Measurements from ENCODE around the gene PIF1.
"Not testable (repeated sequence)": the region's sequence is repeated elsewhere in the genome, so short reads cannot be mapped to it uniquely, and the experiment has no call there.

PIF1 gene

DNA sequence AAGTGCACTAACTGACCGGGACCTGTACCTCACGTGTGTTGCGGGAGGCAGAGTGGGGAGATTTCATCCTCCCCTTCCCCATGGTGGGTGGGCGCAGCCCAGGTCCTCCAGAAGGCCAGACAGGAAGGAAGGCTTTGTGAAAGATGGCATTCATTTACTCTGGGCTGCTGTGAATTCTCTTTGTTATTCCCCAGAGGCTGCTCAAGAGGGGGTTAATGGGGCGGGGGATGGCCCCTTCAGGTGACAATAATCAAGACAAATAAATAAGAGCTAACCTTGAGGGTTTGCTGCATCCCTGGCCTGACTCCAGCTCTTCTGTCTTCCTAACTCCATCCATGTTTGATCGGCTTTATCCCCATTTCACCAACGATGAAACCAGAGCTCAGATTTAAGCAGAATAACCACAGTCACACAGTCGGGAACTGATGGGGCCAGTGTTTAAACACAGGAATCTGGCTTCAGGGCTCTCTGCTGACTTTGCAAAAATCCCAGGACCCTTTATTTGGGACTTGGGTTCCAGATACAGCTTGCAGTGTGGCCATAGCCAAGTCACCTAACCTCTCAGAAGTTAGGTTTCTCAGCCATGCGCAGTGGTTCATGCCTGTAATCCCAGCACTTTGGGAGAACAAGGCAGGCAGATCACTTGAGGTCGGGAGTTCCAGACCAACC is 16.5 kb downstream of the PIF1 start:
- no peak for DNase-seq

DNA sequence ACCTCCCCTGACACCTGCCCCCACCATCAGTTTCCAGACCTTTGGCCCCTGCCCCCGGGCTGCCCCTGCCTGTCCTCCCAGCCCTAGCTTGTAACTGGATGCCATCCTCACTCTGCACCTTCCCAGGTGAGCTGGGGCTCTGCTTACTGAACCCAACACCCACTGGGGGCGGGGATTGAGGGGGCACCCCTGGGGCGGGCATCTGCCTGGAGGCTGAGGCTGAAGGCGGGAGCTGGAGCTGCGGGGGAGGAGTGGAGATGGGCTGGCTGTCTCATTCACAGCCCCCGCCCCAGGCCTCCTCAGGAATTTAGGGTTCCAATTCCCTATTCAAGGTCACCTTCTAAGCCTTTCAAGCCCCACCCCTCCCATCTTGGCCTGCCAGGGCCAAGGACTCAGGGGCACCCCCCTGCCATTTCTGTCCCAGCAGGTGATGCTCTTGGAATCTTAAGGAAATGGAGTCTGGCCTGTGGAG is 17.7 kb downstream of the PIF1 start:
- DNase-seq = no peak

DNA sequence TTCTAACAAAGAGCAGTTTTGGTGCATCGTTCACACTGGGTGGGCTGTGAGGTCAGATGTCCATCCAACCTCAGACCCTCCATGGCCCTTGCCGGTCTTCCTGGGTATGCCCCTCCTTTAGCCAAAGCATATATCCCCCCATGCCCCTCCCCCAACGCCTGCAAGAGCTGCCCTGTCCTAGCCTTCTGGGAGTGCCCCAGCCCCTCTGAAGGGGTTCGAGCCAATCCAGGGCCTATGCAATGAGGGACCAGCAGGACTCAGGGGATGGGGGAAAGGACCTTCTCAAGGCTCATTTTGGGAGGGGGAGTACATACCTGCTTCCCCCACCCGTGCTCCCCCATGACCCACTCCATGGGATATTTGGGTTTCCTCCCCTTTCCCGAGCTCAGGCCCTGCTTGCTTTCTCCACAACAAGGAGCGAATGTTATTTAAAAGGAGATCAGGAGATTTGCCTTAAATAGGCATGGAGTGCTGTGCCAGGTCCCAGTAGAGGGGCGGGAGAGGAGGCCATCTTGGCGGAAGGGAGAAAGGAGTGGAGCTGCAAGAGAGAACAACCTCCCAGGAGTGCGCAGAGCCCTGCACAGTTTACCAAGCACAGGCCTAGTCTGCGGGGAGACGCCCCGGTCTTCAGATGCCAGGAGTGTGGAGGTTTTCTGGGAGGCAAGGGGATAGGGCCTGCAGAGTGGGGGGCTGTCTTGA is 18.2 kb downstream of the PIF1 start:
- DNase-seq = no peak

DNA sequence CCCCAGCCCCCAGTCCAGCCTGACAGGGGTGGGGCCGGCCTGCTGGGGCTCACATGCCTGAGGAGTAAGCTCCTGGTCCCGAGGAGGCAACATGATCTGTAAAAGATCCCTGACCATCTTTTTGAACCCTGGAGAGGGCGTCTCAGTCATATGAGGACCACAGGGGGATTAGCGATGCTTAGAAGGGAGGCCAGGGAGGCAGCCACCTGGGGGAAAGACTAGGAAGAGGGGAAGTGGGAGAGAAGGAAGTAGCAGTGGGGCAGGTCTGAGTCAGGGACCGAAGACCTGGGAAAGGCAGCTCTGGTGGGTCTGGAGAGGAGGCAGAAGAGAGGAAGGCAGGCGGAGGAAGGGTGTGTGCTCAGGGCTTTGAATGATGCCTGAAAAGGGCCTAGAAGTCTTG is 18.9 kb downstream of the PIF1 start:
- DNase-seq = no peak

DNA sequence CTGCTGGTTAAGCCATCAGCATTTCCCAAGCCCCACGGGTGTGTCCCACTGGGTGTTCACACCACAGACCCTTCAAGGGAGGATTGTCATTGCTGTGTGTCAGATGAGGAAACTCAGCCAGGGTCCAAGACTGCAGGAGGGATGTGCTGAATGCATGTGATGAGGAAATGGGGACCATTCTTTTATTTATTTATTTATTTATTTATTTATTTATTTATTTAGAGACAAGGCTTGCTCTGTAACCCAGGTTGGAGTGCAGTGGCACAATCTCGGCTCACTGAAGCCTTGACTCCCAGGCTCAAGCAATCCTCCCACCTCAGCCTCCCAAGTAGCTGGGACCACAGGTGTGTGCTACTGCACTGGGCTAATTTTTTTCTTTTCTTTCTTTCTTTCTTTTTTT is 20.8 kb downstream of the PIF1 start:
- DNase-seq = no peak

DNA sequence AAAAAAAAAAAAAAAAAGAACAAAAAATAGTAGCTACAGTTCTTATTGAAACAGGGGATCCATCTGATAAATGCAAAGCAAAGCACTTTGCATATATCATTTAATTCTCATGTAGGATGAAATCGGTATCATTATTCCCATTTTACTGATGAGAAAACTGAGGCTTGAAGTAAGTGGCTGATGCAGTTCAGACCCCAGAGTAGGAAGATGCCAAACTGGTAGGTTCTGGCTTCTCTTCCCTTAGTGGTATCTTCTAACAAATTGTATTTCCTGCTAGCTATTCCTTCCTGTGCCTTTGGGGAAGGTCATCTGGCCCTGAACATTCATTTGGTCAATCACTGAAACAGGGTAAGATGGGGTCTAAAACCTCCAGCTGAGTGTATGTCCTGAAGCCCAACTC is 21.9 kb downstream of the PIF1 start:
- DNase-seq = no peak

DNA sequence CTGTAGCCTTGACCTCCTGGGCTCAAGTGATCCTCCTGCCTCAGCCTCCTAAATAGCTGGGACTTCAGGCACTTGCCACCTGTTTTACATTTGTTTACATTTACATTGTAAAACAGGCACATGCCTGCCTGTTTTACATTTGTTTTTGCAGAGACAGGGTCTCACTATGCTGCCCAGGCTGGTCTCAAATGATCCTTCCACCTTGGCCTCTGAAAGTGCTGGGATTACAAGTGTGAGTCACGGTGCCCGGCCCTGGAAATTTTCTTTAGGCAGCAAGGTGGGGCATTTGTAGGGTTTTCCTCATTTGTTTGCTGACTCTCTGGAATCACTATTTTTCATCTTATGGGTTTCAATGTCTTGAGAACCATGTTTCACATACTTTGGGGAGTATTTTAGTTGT is 25.0 kb downstream of the PIF1 start:
- no peak for DNase-seq

DNA sequence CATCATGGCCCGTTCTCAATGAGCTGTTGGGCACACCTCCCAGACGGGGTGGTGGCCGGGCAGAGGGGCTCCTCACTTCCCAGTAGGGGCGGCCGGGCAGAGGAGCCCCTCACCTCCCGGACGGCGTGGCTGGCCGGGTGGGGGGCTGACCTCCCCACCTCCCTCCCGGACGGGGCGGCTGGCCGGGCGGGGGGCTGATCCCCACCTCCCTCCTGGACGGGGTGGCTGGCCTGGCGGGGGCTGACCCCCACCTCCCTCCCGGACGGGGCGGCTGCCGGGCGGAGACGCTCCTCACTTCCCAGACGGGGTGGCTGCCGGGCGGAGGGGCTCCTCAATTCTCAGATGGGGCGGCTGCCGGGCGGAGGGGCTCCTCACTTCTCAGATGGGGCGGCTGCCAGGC is 26.5 kb downstream of the PIF1 start:
- not testable (repeated sequence) for DNase-seq

DNA sequence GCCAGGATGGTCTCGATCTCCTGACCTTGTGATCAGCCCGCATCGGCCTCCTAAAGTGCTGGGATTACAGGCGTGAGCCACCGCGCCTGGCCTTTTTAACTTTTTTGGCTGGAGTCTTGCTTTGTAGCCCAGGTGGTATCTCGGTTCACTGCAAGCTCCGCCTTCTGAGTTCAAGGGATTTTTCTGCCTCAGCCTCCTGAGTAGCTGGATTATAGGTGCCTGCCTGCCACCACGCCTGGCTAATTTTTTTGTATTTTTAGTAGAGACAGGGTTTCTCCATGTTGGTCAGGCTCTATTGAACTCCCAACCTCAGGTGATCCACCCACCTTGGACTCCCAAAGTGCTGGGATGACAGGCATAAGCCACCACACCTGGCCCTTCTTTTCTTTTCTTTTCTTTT is 29.5 kb downstream of the PIF1 start:
- DNase-seq = not testable (repeated sequence)

DNA sequence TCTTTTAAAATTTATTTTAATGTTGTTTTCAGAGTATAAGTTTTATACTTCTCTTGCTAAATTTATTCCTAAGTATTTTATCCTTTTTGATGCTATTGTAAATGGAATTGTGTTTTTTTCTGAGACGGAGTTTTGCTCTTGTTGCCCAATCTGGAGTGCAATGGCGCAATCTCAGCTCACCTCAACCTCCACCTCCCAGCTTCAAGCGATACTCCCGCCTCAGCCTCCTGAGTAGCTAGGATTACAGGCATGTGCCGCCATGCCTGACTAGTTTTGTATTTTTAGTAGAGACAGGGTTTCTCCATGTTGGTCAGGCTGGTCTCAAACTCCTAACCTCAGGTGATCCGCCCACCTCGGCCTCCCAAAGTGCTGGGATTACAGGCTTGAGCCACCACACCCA is 30.1 kb downstream of the PIF1 start:
- not testable (repeated sequence) for DNase-seq

DNA sequence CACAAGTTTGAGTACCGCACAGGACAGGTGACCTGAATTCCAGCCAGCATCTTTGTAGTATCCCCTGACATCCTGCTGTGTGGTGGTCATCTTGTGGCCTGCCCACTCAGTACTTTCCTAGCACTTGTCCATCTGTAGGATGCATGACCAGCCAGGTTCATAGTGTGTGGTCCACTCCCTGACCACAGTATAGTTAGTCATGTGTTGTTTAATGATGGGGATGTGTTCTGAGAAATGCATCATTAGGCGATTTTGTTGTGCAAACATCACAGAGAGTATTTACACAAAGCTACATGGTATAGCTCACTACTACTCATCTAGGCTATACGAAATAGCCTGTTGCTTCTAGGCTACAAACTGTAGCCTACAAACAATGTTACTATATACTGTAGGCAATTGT is 33.2 kb downstream of the PIF1 start:
- DNase-seq = no peak

DNA sequence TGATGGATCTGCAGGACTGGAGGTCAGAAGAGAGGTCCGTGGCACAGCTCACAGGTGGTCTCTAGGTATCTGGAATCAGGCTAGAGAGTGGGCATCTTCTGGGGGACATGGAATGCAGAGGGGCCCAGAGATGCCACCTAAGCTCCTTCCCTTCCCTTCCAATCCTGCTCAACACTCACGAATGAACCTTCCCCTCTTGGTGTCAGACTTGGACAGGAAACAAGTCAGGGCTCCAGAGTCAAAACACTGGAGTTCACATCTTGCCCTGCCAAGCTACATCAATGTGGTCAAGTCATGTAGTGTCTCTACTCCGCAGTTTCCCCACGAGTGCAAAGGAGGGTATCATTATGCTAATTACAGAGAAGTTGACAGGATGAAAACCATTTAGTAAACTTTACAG is 34.0 kb downstream of the PIF1 start:
- no peak for DNase-seq

DNA sequence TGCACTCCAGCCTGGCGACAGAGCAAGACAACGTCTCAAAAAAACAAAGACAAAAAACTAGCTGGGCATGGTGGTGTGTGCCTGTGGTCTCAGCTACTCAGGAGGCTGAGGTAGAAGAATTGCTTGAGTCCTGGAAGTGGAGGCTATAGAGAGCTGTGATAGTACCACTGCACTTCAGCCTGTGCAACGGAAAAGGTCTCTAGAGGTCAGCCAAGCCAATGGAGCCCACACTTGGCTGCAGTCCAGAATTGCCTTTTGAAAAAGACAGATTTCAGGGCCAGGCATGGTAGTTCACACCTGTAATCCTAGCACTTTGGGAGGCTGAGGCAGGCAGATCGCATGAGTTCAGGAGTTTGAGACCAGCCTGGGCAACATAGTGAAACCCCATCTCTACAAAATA is 41.7 kb downstream of the PIF1 start:
- no peak for DNase-seq

DNA sequence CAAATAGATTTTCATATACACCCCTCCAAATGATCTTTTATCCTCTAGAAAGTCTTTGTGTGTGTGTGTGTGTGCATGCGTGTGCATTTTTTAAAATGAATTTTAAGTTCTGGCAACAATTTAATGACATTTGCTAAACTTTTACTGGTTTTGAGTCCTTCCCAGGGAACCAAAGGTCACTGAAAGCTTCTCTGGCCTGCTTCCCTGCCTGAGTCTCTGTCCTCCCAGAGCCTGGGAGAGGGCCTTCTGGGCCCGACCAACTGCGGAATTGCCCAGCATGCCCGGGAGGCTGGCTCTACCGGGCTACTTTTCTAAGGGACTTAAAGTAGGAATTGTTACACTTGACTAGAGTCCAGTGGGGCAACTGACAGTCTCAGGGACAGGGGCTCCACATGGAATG is 42.7 kb downstream of the PIF1 start:
- no peak for DNase-seq

DNA sequence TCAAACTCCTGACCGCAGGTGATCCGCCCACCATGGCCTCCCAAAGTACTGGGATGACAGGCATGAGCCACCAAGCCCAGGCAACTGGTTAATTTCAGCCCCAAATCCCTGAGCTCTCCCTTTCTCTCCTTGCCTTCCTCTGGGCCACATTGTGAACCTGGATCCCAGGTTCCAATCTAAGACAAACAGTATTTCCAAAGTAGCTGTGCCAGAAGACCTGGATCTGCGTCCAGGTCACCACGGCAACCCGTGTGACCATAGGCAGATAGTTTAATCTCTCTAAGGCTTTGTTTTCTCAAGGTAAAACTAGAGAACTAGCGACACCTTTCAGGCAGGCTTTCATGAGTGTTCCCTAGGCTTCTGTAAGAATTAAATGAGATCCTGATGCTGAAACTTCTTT is 44.1 kb downstream of the PIF1 start:
- no peak for DNase-seq

DNA sequence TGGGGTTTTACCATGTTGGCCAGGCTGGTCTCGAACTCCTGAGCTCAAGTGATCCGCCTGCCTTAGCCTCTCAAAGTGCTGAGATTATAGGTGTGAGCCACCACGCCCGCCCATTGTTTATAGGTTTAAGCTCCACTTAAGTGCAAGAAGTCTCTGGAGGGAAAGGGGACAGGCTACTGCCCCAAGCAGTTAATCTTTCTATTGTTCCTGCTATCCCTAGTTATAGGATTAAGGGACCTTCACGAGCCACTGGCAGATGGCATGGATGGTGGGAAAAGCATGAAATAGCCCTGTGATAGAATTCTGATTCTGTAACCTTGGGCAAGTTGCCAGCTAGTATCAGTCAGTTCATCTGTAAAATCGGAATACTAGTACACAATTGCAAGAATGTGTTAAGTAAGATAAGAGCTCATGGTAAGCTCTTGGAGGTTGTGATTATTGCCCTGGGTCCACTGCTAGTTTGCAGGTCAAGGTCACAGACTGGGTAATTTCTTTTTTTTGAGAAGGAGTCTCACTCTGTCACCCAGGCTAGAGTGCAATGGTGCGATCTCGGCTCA is 44.8 kb downstream of the PIF1 start:
- DNase-seq = no peak

DNA sequence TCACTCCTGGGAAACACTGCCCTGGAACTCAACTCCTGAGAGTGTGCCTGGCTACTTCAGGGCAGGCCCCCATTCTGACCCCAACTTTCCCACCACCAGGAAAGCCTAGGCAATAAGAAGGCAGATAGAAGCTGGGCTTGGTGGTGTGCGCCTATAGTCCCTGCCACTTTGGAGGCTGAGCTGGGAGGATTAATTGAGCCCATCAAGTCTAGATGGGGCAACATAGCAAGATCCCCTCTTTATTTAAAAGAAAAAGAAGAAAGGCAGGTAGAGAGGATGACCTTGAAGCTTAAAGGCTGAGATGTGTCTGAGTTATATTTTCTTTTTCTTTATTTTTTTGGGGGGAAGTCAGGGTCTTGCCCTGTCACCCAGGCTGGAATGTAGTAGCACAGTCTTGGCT is 45.8 kb downstream of the PIF1 start:
- no peak for DNase-seq

DNA sequence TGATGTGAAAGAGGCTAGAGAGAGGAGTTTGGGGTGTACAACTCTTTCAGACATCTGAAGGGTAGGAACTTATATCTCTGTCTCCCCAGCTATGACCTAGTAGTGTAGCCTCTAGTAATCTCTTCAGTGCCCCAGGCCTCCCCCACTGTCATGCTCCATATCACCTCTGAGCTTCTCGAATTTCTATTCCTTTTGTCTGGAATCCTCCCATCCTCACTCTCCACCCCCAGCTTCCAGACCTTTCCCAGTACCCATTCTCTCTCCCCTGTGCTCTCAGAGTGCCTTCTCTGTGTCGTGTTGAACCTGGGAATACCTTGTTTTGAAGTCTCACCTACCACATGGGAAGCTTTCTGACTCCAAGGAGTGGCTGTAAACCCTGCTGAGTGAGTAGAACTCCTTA is 46.4 kb downstream of the PIF1 start:
- no peak for DNase-seq

DNA sequence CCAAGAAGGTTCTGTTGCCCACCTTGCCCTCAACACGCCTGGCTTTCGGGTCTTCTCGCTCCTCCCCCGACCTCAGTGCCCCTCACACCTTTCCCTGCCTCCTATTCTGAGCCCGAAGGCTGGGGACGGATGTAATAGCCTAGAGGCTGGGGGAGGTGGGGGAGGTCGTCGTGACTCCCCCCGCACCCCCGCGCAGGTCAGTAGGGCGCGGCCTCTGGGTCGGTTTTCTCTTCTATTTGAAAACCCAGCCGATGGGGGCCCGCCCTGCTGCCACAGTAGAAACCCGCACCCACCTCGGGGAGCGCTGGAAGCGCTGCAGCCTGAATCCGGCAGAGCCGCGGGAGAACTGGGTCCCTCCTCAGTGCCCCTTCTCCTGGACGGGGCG is 49.1 kb downstream of the PIF1 start:
- no peak for DNase-seq

DNA sequence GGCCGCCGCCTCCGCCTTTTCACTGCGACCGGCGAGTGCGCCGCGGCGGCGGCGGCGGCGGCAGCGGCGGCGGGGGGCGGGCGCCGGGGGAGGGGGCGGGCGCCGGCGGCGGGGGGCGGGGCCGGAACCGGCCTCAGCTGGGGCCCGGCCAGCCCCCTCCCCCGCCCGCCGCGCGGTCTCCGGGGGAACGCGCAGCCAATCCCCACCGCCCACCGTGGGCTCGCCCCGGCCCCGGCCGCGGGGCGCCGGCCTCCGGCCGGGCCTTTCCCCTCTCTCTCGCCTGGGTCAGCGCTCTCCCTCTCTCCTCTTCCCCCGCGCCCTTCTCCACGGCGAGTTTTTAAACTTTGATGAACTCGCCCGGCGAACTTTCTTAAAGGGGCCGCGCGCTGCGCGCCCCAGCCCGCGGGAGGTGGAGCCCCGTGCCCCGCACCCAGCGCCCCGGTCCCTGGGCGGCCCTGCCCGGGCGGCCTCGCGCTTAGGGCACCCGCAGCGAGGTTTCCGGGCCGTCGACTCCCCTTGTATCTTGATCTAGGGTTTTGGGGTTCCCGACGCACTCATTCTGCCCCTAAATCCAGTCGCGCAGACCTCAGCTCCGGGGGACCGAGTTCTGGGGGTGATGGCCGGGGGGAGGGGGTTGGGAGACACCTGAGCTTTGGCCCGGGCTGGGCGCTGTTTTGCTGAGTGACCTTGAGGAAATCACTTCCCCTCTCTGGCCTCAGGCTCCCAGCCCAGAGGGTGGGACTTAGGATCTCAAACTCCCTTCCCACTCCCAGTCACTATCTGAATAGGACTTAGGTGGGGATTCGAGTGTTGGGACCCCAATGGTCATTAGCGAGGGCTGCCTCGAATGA is 49.7 kb downstream of the PIF1 start, which contains the start of gene RBPMS2:
Gene RBPMS2, minus strand, starts transcription at position 39 of the 851 bp plus-strand sequence. CDS start 270 bp downstream, outside the sequence.
- no peak for DNase-seq

DNA sequence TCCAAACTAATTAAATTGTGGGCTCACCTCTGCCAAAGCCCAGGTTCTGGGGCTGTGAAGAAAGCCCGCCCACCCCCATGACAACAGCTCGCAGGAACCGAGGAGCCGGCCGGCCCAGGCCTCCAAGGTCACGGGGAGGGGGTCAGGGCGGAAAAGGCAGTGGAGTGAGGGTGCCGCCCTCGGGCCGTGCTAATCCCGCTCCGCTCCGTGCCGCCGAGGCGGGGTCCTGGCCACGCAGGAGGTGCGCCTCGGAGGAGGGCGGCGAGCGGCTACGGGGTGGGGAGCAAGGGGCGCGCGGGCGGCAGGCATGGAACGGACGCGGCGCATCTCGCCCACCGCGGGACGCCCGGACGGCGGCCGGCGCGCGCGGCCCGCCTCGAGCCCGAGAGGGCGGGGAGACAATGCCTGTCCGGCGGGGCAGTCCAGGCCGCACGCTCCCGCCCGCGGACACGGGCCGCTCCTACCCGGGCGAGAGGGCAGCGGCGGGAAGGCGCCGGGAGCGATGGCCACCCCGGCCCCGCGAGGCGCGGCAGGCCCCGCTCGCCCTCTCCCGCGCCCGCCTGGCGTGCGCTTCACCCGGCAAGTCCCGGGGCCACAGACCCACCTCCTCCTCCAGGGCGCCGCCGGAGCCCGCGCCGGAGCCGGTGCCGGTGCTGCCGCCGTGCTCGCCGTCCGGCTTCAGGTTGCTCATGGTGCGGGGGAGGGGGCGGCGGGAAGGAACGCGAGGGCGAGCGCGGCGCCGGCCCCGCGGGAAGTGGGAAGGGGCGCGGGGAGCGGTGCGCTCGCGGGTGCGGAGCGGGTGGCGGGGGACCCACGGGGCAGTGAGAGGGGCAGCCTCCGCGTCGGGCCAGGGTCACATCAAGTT is 50.6 kb downstream of the PIF1 start:
- DNase-seq = no peak

DNA sequence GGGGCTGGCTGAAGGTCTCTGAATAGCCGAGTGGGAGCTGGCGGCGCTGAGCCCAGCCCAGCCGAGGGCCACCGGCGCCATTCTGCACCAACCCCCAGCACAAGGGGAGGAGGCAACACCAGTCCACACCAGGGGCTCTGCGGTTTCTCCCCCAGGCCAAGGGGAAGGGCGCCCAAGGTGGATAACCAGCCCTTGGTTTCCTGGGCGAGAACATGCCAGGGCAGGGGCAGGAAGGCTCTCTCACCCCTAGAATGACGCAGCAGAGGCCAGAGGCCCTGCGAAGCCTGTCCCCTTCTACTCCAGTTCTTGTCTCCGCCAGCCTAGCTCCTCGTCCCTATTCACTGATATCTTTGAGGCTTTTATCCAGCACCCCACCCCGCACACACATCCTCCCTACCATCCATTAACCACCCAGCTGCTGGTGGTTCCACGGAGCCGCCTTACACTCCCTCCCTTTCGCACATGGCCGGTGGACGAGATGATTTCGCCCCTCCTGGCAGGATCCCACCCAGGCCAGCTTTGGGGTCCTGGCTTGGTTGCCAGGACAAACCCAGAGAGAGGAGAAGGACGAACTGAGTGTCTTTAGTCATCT is 51.3 kb downstream of the PIF1 start:
- DNase-seq = no peak
